CD4-positive, alpha-beta T cell treated with Interleukin-21 for 1 hour (primary cell): ENCODE results near the gene TENM4.

Experiments
- DNase-seq: peaks from one replicate; pipeline ENCODE4 v3.0.0-alpha.2; 2020

The TENM4 gene

DNA sequence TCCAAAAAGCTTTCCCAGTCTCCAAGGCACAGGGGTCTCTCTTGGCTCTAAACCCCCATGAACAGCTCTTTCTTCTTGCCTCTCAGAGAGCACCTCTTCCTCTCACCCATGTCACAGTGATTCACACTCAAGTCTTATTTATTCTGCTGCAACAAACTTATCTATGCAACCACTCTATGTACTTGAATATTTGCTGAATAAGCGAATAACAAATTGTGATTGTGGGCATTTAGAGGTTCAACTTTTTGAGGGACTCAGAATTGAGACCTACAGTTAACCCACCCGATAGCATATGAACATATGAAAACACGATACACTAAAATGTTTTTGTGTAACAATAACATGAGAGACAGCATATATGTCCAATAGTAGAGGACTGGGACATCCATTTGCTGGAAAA lies 729.1 kb downstream of the TENM4 start:
- no peak for DNase-seq

GRCh38 chr11:78710417-78710816 lies 730.4 kb downstream of the TENM4 start:
- no peak for DNase-seq

DNA sequence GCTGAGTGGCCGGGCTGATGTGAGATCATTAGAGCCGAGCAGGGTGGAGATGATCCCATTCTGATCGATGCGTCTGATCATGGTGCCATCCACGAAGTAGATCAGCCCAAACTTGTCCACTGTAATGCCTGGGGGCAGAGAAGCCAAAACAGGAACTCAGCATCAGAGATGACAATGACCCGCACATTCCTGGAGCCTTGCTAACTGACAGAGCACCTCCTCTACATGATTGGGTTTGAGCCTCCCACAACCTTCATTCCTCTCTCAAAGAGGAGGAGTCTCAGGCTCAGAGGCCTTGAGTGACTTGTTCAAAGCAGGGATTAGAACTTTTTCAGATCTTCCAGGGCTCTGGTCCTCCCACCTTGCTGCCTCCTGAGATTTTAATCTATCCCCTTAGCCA lies 732.4 kb downstream of the TENM4 start:
- DNase-seq = no peak

DNA sequence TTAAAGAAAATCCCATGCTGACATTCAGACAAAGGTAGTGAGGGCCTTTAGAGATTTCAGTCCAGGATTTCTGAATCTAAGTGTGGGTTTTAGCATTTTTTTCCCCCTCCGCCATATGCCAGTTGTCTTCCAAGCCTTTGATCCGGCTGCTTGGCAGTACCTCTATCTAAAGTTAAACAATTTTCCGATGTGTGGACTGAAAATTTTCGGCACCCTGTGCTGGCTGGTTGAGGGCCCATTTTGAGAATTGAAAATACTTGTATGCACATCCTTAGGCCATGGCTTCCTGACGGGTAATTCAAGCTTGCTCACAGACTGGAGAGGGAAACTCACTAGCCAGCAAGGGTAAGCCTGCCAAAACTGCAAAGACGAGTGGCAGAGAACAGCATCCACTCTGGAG lies 734.3 kb downstream of the TENM4 start:
- no peak for DNase-seq

DNA sequence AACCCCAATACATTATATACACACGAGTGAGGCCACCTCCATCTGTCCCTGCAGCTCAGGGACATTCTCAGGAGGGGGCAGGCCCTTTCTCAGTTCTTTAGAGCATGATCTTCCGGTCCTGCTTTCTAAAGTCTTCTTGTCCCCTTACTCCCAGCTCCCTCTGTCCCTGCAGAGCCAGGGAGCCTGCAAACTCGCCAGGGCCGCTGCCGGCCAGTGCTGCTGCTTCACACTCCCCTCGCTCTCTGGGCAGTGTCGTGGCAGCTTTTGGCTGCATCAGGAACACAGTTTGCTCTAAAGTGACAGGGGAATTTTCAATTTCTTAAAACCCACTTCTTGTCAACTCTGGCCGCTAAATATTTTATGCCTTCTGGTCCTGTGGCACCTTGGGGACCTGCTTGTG lies 736.0 kb downstream of the TENM4 start:
- DNase-seq = no peak

DNA sequence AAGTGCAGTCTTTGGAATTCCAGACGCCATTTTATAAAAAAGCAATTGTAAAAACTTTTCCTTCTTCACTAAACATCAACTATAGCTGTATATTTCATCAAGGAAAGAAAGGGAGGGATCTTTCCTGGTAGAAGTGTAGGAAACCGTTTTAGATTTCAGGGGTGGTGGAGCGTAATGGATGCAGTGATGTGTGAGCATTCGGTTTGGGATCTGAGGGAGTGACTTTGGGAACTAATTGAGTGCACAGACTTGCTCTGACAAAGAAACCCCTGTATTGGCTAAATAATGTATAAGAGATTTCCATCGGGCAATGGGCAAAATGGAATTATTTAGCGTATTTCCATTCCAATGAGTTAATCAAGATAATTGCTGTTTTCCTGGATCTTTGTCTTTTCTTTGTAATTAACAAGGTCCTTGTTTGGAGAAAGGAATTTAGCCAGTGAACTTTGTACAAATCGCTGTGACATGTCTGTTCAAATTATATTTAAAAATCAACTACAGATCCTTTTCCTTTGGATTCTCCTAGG lies 741.2 kb downstream of the TENM4 start:
- no peak for DNase-seq

- no peak for DNase-seq
These were observed 742.2 kb downstream of the TENM4 start for GRCh38 chr11:78698612-78699011.

DNA sequence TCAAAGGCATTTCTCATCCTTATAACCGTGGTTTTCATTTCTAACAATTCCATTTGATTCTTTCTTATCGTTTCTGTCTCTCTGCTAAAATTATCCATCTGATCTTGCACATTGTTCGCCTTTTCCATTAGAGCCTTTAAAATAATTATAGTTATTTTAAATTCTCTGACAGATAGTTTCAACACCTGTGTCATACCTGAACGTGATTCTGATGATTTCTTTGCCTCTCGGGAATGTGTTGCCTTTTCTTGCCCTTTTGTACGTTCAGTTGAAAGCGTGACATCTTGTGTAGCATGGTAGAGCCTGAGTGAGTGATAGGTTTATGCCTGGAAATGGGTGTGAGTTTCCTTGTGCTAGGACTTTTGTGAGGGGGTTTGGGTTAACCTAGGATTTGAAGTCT lies 744.7 kb downstream of the TENM4 start:
- no peak for DNase-seq

DNA sequence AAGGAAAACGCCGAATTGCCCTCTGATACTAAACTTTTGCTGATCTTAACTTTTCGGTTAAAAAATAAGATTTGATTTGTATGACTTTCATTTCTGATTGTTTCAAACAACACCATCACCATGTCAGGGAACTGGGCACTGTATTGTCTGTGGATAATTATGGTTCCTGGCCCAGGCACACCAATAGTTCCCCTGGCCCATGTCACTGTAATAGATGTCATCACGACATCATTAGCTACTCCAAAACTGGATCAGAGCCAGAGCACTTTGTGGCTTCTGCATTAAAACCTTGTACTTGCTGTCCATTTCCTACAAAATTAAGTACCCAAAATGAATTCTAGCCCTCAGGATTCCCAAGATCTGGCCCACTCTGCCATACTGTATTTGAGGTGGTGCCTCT lies 746.7 kb downstream of the TENM4 start:
- no peak for DNase-seq

DNA sequence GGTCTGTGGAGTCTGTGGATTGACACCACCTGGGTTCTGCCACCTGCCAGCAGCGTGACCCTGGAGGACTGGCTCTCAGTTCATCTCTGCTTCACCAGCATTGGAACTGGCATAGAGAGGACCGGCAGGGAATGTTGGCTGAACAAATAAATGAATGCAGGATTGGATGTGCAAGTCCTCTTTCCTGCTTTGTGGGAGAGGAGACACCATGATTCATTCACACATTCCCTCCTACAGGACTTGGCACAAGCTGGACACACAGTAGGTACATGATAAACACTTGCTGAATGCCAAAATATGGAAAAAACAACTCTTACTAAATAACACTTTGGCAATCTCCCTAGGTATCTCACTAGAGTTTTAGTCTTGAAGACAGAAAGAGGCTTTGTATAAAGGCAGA lies 749.6 kb downstream of the TENM4 start:
- DNase-seq = no peak

DNA sequence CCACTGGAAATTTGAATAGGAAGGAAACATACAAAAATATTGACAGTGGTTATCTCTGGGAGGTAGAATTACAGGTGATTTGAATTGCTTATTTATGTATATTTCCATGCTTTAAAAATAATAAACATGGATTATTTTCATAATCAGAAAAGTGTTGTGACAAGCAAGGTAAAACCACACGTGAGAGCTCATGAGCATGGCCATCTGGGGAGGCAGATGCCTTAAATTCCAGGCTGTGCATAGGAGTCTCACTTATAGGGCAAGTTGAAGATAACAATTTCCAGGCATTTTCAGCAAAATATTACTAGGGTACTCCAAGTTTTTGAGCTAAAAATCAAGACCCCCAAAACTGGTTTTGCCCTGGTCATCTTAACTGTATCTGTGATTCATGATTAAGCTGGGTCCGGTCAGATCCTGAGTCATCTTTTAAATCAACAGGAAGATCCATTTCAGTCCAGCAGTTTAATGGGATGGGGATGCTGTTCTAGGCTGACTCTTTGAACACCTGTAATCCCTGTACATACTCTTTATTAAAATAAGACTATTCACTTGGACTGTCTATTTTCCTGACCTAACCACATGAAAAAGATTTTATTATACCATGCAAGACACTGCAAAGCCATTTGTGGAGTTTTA lies 750.4 kb downstream of the TENM4 start:
- no peak for DNase-seq

- no peak for DNase-seq
These were observed 751.2 kb downstream of the TENM4 start for GRCh38 chr11:78689585-78690153.

DNA sequence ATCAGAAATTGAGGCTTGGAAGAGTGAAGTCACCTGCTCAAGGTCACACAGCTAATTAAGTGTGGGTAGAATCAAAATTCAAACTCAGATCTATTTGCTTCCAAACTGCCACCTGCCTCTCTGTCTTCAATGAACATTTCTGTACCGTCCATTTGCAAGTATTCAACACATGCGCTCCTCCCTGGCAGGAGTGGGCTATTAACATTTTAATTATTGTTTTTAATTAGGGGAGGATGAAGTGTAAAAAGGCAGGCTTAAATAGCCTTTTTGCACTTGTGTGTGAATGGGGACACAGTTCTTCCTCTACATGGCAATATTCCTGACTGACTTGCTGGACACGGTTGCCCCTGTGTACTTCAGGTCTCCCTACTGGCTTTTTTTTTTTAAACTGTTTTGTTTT lies 751.7 kb downstream of the TENM4 start:
- DNase-seq = no peak

DNA sequence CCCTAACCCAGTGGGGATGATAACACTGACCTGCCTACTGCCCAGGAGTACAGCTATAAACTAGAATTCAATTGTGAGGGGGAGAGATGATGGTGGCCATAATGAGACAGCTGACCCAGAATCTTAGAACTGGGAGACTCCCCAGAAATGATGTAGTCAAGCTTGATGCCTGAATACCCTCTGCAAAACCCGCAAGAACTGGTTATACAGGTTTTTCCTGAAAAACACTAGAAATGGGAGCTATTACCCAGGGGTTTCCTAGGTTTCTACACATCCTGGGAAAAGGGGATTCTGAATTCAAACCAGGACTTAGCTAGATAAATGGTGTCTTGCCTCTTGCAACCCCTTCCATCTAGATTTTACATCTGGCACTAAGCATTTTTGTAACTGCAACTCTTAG lies 752.4 kb downstream of the TENM4 start:
- DNase-seq = no peak

- DNase-seq = no peak
These were observed 755.7 kb downstream of the TENM4 start for GRCh38 chr11:78685156-78685555.

DNA sequence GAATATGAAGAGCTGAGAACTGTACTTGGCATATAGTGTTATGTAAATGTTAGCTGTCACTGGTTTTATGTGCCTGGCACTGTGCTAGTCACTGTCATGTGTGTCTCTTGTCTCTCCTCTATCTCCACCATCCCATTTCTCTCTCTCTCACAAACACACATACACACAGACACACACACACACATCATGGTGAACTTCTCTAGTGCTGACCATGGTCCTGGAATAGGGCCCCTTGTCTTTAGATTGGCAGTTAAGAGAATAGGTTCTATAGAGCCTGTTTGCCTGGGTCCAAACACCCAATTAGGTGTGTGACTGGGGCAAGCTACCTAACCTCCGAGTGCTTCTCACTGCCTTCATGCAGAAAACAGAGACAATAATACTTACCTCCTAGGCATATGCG lies 756.5 kb downstream of the TENM4 start:
- no peak for DNase-seq

- no peak for DNase-seq
These were observed 757.1 kb downstream of the TENM4 start for GRCh38 chr11:78683774-78684173.

DNA sequence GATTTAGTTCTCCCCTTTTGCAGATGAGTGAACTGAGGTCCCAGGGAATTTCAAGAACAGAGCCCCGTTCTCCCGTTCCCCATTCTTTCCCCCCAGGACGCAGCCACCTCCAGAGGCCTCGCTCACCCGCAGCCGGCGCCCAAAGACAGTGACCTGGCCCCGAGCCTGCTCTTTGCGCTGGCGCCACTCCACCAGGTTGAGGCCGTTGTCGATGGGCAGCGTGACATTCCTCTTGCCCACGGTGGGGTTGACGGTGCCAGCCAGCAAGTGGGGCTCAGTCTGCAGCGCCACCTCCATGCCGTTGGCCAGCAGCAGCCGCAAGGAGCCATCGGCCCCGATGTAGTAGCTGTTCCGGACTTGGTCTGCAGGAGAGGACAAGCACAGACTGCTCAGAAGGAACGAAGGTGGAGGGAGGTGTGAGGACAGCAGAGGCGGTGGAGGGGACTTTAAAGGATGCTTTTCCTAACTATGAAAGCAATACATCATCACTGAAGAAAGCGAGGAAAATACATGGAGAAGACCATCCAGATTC lies 764.7 kb downstream of the TENM4 start:
- DNase-seq = no peak

- DNase-seq = no peak
These were observed 767.8 kb downstream of the TENM4 start for GRCh38 chr11:78672850-78673620.

DNA sequence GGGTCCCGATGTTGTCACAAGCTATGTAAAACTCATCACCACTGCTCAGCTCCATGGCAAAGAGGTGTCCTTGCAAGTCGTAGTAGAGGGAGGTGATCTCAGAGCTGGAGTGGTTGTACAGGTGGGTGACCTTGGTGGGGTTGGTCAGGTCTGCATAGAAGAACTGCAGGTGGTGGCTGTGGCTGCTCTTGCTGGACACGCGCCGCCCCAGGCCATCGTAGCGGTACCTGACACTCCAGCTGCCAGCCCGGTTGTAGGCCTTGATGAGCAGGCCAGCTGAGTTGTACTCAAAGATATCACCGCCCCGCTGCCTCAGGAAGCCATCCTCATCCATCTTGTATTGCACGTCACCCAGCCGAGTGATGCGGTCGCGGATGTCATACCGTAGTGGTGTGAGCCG lies 771.6 kb downstream of the TENM4 start:
- DNase-seq = no peak

GRCh38 chr11:78667461-78667860 lies 773.4 kb downstream of the TENM4 start:
- DNase-seq = no peak

DNA sequence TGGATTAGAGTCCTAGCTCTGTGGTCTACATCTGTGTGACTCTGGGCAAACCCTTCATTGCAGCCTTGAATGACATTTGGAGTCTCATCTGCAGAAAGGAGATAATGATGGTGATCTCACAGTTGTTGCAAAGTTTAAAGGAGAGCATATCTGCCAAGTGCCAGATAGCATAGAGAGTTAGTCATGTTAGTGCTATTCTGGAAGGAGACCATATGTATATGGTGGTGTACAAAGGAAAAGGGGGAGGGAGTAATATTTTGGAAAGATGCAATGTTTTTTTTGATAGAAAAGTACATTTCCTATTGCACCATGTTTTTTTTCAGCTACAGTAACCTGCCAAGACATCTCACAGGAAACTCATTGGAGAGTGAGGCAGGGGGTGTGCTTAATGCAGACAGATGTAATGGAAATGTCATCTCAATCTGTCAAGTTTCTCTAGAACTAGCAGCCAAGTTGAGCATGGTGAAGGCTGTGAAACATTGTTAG lies 774.1 kb downstream of the TENM4 start:
- no peak for DNase-seq

- DNase-seq = no peak
These were observed 776.2 kb downstream of the TENM4 start for GRCh38 chr11:78664636-78665035.

DNA sequence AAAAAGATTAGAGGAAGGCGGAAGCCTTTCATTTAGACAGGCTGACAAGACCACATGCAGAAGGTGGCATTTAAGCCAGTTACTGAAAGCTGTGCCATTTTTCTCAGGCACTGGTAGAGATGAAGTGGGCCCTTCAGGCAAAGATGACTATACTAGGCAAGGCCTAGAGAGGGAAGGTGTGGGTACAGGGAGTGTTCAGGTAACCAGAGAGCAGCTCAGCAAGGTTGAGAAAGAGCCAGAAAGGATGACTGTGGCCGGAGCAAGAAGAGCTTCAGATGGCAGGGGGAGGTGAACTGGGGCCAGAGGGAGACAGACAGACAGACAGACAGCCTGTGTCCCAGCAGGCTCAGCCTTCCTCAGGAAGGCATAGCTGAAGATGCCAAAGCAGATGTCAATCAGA lies 778.0 kb downstream of the TENM4 start:
- DNase-seq = no peak
